GM12872 (cell line): ENCODE data around the gene IGLON5.

Source experiments
- TF ChIP-seq, protein P1 (sequence below): IDR thresholded peaks from 3 replicates; pipeline ENCODE4 v1.5.1; 2011; ENCODE audit warnings: low read depth, mild to moderate bottlenecking, low read length, moderate library complexity; ENCODE audit not compliant: insufficient read depth

IGLON5 gene

DNA sequence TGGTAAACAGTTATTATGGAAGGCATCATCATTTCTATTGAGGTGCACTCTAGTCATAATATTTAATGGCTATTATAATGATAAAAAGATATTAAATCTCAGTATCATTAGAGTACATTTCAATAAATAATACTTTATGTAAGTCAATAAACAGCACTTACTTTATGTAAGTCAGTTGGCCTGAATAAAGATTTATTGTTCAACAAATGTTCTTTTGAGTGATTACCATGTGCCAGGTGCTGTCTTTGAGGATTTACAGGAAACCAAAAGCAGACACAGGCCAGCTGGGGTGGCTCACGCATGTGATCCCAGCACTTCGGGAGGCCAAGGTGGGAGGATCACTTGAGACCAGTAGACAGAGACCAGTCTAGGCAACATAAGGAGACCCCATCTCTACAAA lies 66.0 kb downstream of the IGLON5 start:
- TF ChIP-seq, protein P1, sequence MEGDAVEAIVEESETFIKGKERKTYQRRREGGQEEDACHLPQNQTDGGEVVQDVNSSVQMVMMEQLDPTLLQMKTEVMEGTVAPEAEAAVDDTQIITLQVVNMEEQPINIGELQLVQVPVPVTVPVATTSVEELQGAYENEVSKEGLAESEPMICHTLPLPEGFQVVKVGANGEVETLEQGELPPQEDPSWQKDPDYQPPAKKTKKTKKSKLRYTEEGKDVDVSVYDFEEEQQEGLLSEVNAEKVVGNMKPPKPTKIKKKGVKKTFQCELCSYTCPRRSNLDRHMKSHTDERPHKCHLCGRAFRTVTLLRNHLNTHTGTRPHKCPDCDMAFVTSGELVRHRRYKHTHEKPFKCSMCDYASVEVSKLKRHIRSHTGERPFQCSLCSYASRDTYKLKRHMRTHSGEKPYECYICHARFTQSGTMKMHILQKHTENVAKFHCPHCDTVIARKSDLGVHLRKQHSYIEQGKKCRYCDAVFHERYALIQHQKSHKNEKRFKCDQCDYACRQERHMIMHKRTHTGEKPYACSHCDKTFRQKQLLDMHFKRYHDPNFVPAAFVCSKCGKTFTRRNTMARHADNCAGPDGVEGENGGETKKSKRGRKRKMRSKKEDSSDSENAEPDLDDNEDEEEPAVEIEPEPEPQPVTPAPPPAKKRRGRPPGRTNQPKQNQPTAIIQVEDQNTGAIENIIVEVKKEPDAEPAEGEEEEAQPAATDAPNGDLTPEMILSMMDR, result no peak

DNA sequence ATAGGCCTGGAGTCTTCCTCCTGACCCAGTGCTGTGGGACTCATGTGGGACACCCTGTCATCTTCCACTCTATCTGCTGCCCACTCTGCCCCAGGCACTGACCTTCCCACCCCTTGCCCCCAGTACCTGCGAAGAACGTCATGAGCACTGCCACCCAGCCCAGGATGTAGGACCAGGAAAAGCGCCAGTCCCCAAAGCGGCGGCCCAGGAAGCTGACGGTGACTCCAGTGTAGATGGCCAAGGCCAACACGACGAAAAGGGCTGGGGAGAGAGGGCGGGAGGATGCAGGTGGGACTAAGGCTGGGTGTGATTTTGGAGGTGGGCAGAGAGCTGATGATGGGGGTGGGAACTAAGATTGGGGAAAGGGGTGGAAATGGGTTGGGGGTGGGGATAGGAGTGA lies 68.9 kb downstream of the IGLON5 start:
- TF ChIP-seq, protein P1, result no peak
